ENCODE results near the gene MAGI2.

- TF ChIP-seq CTCF (IDR thresholded peaks at IDR 0.05) (no peak), POLR2A (IDR thresholded peaks at IDR 0.05) (no peak)
These were observed 152.9 kb downstream of the MAGI2 start for GRCh38 chr7:79300573-79300972.

Data from esophagus squamous epithelium (tissue), 4 donors.